K562 (cell line): ENCODE results near the gene C11orf86. TPM values are rescaled to one million over a fixed set of nuclear protein-coding genes. Genes with fewer than 3 reads are reported as not detected.

Source experiments
- ATAC-seq: fragments of 200-7000 bp; cut with Tn5 transposase; 3 replicates; pipeline ENCODE4 v1.9.1; 2020; ENCODE audit warnings: moderate library complexity
- BruUV-seq: library from RNA; stranded (reverse); fragments of 400-500 nt; replicated peaks from 2 replicates; lab custom pipeline; 2021; lab: Mats Ljungman, UMichigan
- CTCF ChIA-PET: fragments of 300-600 bp; formaldehyde crosslinking; extraction: SDS; loops from one replicate; lab custom pipeline; 2021; ENCODE audit warnings: low intra/inter-chr PET ratio; lab: Yijun Ruan, JAX
- POLR2A ChIA-PET: fragments of 300-600, 350-650 bp; sonication (Branson Sonifier 250); formaldehyde crosslinking; extraction: SDS; loops from one replicate; lab custom pipeline; 2021; ENCODE audit warnings: antibody characterized with exemption, inconsistent platforms; lab: Yijun Ruan, JAX
- DNase-seq, 4 experiments: peaks; one replicate each; pipeline versions ENCODE4 v3.0.0 to v3.0.0-alpha.2; 2011 to 2018; ENCODE audit warnings: low spot score in 3 of 4, mixed read lengths in 3 of 4; ENCODE audit errors: extremely low read depth in 1 of 4
- FAIRE-seq: peaks from 2 replicates; lab custom pipeline; 2011; peaks lifted over from hg19 to GRCh38; lab: Jason Lieb, UNC
- H2AFZ ChIP-seq: 2 replicates; pipeline ENCODE4 v1.6.0; 2011; ENCODE audit warnings: low read depth, low read length, control low read depth, inconsistent platforms
- H3K27ac ChIP-seq: fragments of 200-600 bp; 3 replicates; pipeline ENCODE4 v1.8.0; 2011; ENCODE audit warnings: low read depth, mild to moderate bottlenecking, control low read depth, inconsistent platforms, low read length, moderate library complexity, mixed read lengths; ENCODE audit errors: extremely low read depth
- H3K27me3 ChIP-seq, 2 experiments: fragments of 300-600 bp in 1 of 2; 2 replicates in 1 of 2; 3 replicates in 1 of 2; pipeline versions ENCODE4 v1.6.0 to v1.8.0; 2011; ENCODE audit warnings: inconsistent platforms in 2 of 2, low read length in 2 of 2, mild to moderate bottlenecking in 1 of 2, mixed read lengths in 1 of 2, moderate library complexity in 1 of 2; ENCODE audit not compliant: control insufficient read depth in 2 of 2, insufficient read depth in 2 of 2
- H3K36me3 ChIP-seq: fragments of 300-600 bp; 3 replicates; pipeline ENCODE4 v1.8.0; 2011; ENCODE audit warnings: mild to moderate bottlenecking, low read length, inconsistent platforms; ENCODE audit not compliant: control insufficient read depth, insufficient read depth
- H3K4me1 ChIP-seq, 2 experiments: fragments of 200-600 bp in 1 of 2; replicated peaks in 1 of 2; 2 replicates in 1 of 2; 3 replicates in 1 of 2; pipeline versions ENCODE4 v1.5.1 to v1.8.0; 2011; ENCODE audit warnings: inconsistent platforms in 2 of 2, low read length in 2 of 2, mild to moderate bottlenecking in 1 of 2, mixed read lengths in 1 of 2, moderate library complexity in 1 of 2; ENCODE audit not compliant: control insufficient read depth in 2 of 2, insufficient read depth in 2 of 2
- H3K4me2 ChIP-seq: 2 replicates; pipeline ENCODE4 v1.6.1; 2011; ENCODE audit warnings: low read length, control low read depth, inconsistent platforms, mixed read lengths; ENCODE audit not compliant: insufficient read depth
- H3K4me3 ChIP-seq: fragments of 200-600 bp; sonication (generic), shearing (Covaris generic); 2 replicates; pipeline ENCODE4 v1.5.1; 2016; ENCODE audit warnings: control low read depth, inconsistent platforms
- H3K79me2 ChIP-seq: fragments of 200-600 bp; 3 replicates; pipeline ENCODE4 v1.8.0; 2011; ENCODE audit warnings: low read length, inconsistent platforms; ENCODE audit not compliant: control insufficient read depth, insufficient read depth
- H3K9ac ChIP-seq, 2 experiments: 2 replicates each; pipeline versions ENCODE4 v1.6.0 to v1.6.1; 2011; ENCODE audit warnings: low read depth in 2 of 2, low read length in 2 of 2, control low read depth in 1 of 2, inconsistent platforms in 1 of 2, mild to moderate bottlenecking in 1 of 2, mixed read lengths in 1 of 2; ENCODE audit not compliant: insufficient read depth in 1 of 2
- H3K9me1 ChIP-seq: one replicate; pipeline ENCODE4 v1.6.0; 2011; ENCODE audit warnings: inconsistent platforms, mild to moderate bottlenecking, low read length, moderate library complexity; ENCODE audit not compliant: control insufficient read depth, insufficient read depth
- H3K9me3 ChIP-seq: replicated peaks from 2 replicates; pipeline ENCODE4 v1.5.1; 2011; ENCODE audit warnings: low read depth, low read length, inconsistent platforms; ENCODE audit not compliant: control insufficient read depth, insufficient read depth
- H4K20me1 ChIP-seq: replicated peaks from 2 replicates; pipeline ENCODE4 v1.6.1; 2011; ENCODE audit warnings: low read length, inconsistent platforms, mixed read lengths; ENCODE audit not compliant: control insufficient read depth, insufficient read depth
- CXXC5 ChIP-seq: fragments of 250-450 bp; sonication (Bioruptor Pico); IDR thresholded peaks from 2 replicates; pipeline ENCODE4 v1.8.0; 2022; ENCODE audit warnings: inconsistent platforms, mild to moderate bottlenecking, moderate library complexity
- HINFP ChIP-seq: fragments of 450-650 bp; conservative IDR thresholded peaks from 2 replicates; pipeline ENCODE4 v1.6.1; 2016; ENCODE audit warnings: missing genetic modification characterization, low read depth, mild to moderate bottlenecking, control low read depth, missing compliant biosample characterization
- HLTF ChIP-seq: fragments of 450-650 bp; IDR thresholded peaks from 2 replicates; pipeline ENCODE4 v1.6.1; 2016
- PTBP1 ChIP-seq: fragments of 200-400 bp; formaldehyde crosslinking; IDR thresholded peaks from 2 replicates; pipeline ENCODE4 v1.6.1; 2017; ENCODE audit warnings: low read depth, low read length
- RBM34 ChIP-seq: fragments of 200-400 bp; formaldehyde crosslinking; IDR thresholded peaks from 2 replicates; pipeline ENCODE4 v1.6.1; 2018; ENCODE audit warnings: low read length, borderline replicate concordance; ENCODE audit not compliant: insufficient read depth
- SMAD3 ChIP-seq: fragments of 450-650 bp; formaldehyde crosslinking; conservative IDR thresholded peaks from 2 replicates; pipeline ENCODE4 v1.4.0; 2020; ENCODE audit warnings: mild to moderate bottlenecking
- U2AF2 ChIP-seq: fragments of 200-400 bp; formaldehyde crosslinking; optimal IDR thresholded peaks from 2 replicates; pipeline ENCODE3; 2017; ENCODE audit warnings: low read depth, mild to moderate bottlenecking, low read length
- XRCC3 ChIP-seq: fragments of 450-650 bp; IDR thresholded peaks from 2 replicates; pipeline ENCODE4 v1.6.1; 2017; ENCODE audit warnings: mild to moderate bottlenecking, moderate library complexity
- ZFP36 ChIP-seq: fragments of 150-350 bp; IDR thresholded peaks from 2 replicates; pipeline ENCODE4 v1.6.1; 2018; ENCODE audit warnings: low read length, low read depth; ENCODE audit not compliant: partially characterized antibody
- ZNF707 ChIP-seq: fragments of 250-450 bp; sonication (Bioruptor Pico); conservative IDR thresholded peaks from 2 replicates; pipeline ENCODE4 v1.8.0; 2022; ENCODE audit warnings: inconsistent platforms, mild to moderate bottlenecking, moderate library complexity
- ZSCAN32 ChIP-seq: fragments of 450-650 bp; formaldehyde crosslinking; IDR thresholded peaks from 2 replicates; pipeline ENCODE4 v1.4.0; 2020; ENCODE audit warnings: mild to moderate bottlenecking, moderate library complexity
- WGBS: fragments of 100-300 bp; shearing (Covaris generic); methylation state at CpG from one replicate; pipeline ENCODE4 v1.1.6; 2016; ENCODE audit warnings: low coverage, mixed read lengths; ENCODE audit not compliant: insufficient coverage; ENCODE audit errors: missing lambda C conversion rate; 5-methylcytosine and 5-hydroxymethylcytosine counted together
- in situ Hi-C: fragments of 300-500 bp; cut with MboI; formaldehyde crosslinking; loops from 4 replicates; pipeline ENCODE4 v1.15.0; 2018; ENCODE audit warnings: inconsistent platforms, mixed read lengths
- intact Hi-C: fragments of 100-400 bp; cut with micrococcal nuclease; formaldehyde crosslinking; loops from 2 replicates; pipeline ENCODE4 v1.14.2; 2022
- polyA plus RNA-seq, 8 experiments: library from polyadenylated mRNA; depleted of rRNA in 4 of 8; stranded (reverse) in 5 of 8; unstranded in 3 of 8; fragments of >200 nt; fragmentation: Nextera tagmentation in 2 of 8; fragmentation: Illumina TruSeq in 1 of 8; extraction: Ambion mirVana in 2 of 8; extraction: Trizol in 1 of 8; gene quantifications; 2 replicates each; pipeline versions ENCODE4 v1.2.1 to v1.2.3, GENCODE V29; 2011 to 2014; ENCODE audit warnings: inconsistent platforms in 1 of 8, missing spikeins in 1 of 8
- total RNA-seq, 7 experiments: library from RNA; depleted of rRNA in 6 of 7; stranded (reverse); fragments of >200 nt in 6 of 7; fragmentation: Illumina TruSeq in 2 of 7; extraction: Trizol in 2 of 7; gene quantifications; 2 replicates each; pipeline versions ENCODE4 v1.2.1 to v1.2.3, GENCODE V29; 2011 to 2021; ENCODE audit warnings: low replicate concordance in 1 of 7
- TF ChIP-seq, protein P1 (sequence below): fragments of 250-450 bp; sonication (Bioruptor Pico); IDR thresholded peaks from 2 replicates; pipeline ENCODE4 v1.8.0; 2022; ENCODE audit warnings: moderate library complexity, mild to moderate bottlenecking, inconsistent platforms
- TF ChIP-seq, protein P2 (sequence below): fragments of 200-800 bp; sonication (Bioruptor generic); IDR thresholded peaks from 2 replicates; pipeline ENCODE4 v1.6.1; 2017; ENCODE audit warnings: missing genetic modification characterization, missing compliant biosample characterization

The C11orf86 gene
- total and polyA plus RNA-seq, 9 of the 15 experiments (the other 6 are each of a cell fraction or from before 2014, with no cell fraction given), result not detected

DNA sequence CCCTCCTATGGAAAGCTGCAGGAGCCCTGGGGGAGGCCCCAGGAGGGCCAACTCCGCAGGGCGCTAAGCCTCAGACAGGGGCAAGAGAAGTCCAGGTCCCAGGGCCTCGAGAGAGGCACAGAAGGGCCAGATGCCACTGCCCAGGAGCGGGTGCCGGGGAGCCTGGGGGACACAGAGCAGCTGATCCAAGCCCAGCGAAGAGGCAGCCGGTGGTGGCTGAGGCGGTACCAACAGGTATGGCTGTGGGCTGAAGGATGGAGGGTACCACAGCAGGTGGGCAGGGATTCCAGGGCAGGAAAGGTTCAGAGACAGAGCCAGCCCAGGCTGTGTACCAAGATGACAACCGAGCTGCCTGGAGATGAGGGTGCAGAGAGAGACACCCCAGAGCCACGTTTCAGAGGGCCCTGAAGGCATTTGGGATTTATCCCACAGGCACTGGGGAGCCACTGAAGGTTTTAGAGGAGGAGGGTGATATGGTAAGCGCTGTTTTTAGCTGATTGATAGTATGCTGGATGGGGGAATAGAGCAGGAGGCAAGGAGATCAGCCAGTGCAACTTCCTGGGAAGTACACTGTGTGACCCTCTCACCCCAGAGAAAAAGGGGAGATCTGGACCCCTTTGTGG is 412 bp downstream of the C11orf86 start:
- Histone ChIP-seq H3K9me1 (no peaks in the 10 kb centered on the region), H3K9ac (peak overlapping the region in 1 of 2 experiments; percentile 72; a peak in 2 of 4 replicates), H4K20me1 (no peaks in the 10 kb centered on the region), H3K79me2 (no peaks in the 10 kb centered on the region), H3K9me3 (no peaks in the 10 kb centered on the region), H3K27ac (no peak overlapping the region), H3K4me2 (no peak overlapping the region), H2AFZ (no peak overlapping the region), H3K27me3 (no peaks in the 10 kb centered on the region), H3K4me1 (peaks cover 0 to 14% of the 10 kb centered on the region in 2 experiments; a peak in 3 of 5 replicates), H3K4me3 (no peak overlapping the region), H3K36me3 (no peaks in the 10 kb centered on the region)
- ChIA-PET POLR2A (interaction anchor here (0.5 to 1.5 kb wide), 11 partner anchors 9 to 414 kb away, joined by 3 to 5 read pairs (median 3); partner anchors contain the start of gene RBM14), CTCF (interaction anchor here (0.6 to 2.2 kb wide), 3 partner anchors 140 to 567 kb away, joined by 3 to 11 read pairs (median 3); no protein-coding TSS in a partner anchor)
- intact Hi-C loops (loop anchor here (2.0 to 5.0 kb wide), 3 partner anchors 83 to 281 kb away; partner anchors contain the start of gene RCE1), in situ Hi-C loops (loop anchor here (5.0 kb wide), 1 partner anchor 123 kb away; no protein-coding TSS in a partner anchor)
- no peak; the same call in 2 of the 3 replicates for ATAC-seq
- 47% methylated on average over 10 of the region's 11 CpGs for WGBS
- no peak for FAIRE-seq
- BruUV-seq, result no TSS peak
- no peak for DNase-seq
- TF ChIP-seq, protein P1, sequence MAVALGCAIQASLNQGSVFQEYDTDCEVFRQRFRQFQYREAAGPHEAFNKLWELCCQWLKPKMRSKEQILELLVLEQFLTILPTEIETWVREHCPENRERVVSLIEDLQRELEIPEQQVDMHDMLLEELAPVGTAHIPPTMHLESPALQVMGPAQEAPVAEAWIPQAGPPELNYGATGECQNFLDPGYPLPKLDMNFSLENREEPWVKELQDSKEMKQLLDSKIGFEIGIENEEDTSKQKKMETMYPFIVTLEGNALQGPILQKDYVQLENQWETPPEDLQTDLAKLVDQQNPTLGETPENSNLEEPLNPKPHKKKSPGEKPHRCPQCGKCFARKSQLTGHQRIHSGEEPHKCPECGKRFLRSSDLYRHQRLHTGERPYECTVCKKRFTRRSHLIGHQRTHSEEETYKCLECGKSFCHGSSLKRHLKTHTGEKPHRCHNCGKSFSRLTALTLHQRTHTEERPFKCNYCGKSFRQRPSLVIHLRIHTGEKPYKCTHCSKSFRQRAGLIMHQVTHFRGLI (CRISPR knock-in tag), result no peak
- TF ChIP-seq ZSCAN32 (no peak), XRCC3 (no peak), PTBP1 (0 out of 2 replicates have a peak, but pooled peaks have one; percentile 33), U2AF2 (no peak), HLTF (no peak), HINFP (no peak), ZFP36 (peak; percentile 73), SMAD3 (CRISPR knock-in tag) (no peak), ZNF707 (CRISPR knock-in tag) (no peak), CXXC5 (CRISPR knock-in tag) (no peak), RBM34 (no peak)
- TF ChIP-seq, protein P2, sequence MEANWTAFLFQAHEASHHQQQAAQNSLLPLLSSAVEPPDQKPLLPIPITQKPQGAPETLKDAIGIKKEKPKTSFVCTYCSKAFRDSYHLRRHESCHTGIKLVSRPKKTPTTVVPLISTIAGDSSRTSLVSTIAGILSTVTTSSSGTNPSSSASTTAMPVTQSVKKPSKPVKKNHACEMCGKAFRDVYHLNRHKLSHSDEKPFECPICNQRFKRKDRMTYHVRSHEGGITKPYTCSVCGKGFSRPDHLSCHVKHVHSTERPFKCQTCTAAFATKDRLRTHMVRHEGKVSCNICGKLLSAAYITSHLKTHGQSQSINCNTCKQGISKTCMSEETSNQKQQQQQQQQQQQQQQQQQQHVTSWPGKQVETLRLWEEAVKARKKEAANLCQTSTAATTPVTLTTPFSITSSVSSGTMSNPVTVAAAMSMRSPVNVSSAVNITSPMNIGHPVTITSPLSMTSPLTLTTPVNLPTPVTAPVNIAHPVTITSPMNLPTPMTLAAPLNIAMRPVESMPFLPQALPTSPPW (CRISPR knock-in tag), result peak; percentile 1; the same call in 1 of the 2 replicates
